Measurements from ENCODE around the gene PSTPIP1.

The PSTPIP1 gene

DNA sequence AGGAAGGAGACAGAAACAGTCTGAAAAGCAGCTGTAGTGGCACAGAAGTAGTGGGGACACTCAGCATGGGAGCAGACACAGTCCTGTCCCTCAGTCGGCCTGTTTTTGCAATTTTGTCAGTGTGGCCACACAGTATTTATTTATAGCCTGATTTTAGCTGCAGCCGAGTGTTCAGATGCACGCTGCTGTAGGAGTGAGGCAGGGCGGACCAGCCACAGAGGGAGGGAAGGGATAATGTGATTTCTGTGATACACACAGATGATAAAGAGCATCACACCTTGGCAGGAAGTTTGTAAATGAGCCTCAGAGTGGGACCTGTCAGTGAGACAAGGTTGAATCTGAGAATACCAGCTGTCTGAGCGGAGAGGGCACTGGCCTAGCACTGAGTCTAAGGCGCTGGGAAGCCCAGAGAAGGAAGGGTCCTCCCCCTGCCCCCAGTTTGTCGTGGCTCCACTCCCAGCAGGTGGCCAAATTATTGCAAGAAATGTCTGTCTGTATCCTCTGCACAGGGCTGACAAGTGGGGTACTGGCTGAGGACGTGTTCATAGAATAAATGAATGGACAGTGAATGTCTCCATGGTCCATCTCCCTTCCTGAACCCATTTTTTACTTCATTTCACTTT is 3.8 kb downstream of the PSTPIP1 start:
- DNase-seq (ENCODE audit: low read depth), result no peak

DNA sequence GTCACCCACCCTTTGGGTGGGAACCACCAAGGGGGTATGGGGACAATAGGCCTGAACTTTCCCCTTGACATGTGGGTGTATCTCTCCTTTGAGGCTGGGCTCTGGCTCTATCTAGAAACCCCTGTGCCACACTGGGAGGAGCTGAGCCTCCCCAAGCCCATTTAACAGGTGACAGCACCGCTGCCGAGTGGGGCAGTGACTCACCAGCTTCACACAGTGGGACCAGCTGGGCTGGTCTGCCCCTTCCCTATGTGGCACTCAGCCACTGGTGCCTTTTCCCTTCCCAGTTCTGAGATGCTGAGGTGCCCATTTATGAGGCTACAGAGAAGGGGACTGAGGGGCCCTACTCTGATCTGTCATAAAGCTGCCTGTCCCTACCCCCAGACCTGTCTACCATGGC is 5.1 kb downstream of the PSTPIP1 start:
- no peak for DNase-seq (ENCODE audit: low read depth)

- DNase-seq (ENCODE audit: low read depth), result no peak
These were observed 6.4 kb downstream of the PSTPIP1 start for GRCh38 chr15:77001351-77001750.

DNA sequence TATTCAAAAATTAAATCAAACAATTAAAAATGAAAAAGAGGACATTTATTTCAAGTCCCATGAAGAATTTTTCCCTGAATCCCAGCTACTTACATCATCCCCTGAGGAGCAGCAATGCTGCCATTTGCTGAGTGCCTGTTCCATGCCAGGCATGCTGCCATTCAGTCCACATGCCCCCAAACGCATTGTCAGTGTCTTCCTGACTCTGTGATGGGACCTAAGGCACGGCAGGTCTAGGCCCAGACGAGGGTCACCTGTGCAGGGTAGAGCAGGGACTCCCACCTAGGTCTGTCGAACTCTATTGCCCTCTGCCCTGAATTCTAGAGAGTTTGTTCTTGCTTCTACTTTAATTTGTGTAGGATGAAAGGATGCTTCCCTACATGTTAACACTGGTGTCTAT is 7.0 kb downstream of the PSTPIP1 start:
- no peak for DNase-seq (ENCODE audit: low read depth)

GRCh38 chr15:77002436-77002835 is 7.5 kb downstream of the PSTPIP1 start:
- no peak for DNase-seq (ENCODE audit: low read depth)

- peak; percentile 61 for DNase-seq (ENCODE audit: low read depth)
These were observed 8.3 kb downstream of the PSTPIP1 start for GRCh38 chr15:77002954-77003912.

DNA sequence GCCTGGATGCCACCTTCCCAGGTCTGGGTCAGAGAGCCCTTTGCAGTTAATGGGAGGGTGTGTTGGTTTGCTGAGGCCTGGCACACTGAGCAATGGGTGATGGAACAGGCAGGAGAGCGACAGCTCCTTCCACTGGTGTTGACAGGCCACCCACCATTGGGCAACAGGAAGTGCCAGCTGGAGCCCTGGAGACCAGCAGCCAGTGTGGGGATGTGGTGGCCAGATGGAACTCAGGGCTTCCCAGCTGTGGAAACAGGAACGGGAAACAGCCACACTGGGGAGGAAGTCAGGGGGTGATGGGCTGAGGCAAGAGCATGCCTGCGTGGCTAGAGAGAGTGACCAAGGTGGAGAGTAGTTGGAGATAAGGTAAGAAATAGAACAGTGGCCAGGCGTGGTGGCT is 9.3 kb downstream of the PSTPIP1 start:
- DNase-seq (ENCODE audit: low read depth), result no peak

- DNase-seq (ENCODE audit: low read depth), result no peak
These were observed 14.2 kb downstream of the PSTPIP1 start for GRCh38 chr15:77009176-77009575.

DNA sequence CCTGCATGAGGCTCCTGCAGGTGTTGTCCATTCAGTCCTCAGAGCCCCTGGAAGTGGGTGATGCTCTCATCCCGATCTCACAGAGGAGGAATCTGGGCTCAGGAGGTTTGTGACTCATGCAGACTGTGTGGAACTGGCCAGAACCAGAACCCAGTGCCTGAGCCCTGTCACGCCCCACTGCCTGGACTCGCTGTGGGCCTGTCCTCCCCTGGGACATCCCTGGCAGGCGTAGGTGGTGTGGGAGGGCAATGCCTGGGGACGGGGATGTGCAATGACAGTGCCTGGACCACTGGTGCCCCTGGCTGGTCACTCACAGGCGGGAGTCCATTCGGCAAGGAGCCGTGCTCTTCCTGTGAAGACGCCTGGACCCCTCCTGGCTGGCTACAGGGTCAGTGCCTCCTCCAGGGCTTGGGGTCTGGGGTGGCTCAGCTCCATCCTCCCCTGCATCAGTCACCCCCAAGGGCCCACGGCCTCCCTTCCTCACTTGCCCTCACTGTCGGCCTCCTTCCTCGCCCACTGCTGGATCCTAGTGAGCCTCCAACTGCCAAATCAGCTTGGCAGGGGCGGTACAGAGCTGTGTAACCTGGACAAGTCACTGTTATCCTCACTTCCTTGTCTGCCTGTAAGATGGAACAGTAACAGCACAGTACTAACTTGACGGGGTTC is 14.9 kb downstream of the PSTPIP1 start:
- no peak for DNase-seq (ENCODE audit: low read depth)

GRCh38 chr15:77010312-77010686 is 15.4 kb downstream of the PSTPIP1 start:
- DNase-seq (ENCODE audit: low read depth), result no peak

DNA sequence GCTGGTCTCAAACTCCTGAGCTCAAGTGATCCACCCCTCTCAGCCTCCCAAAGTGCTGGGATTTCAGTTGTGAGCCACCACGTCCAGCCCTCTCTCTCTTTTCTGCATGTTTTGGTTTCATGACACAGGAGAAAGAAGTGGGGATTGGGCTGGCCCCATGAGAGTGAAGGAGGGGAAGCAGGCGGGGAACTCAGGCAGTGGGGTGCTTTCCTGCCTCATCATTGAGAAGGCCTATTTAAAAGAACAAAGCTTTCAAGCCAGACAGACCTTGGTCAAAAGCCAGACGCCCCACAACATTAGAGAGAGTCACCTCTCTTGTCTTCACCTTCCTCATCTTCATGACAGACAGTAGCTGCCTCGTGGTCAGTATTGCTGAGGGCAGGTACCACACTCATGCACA is 15.9 kb downstream of the PSTPIP1 start:
- DNase-seq (ENCODE audit: low read depth), result no peak

GRCh38 chr15:77012117-77012712 is 17.3 kb downstream of the PSTPIP1 start:
- DNase-seq (ENCODE audit: low read depth), result no peak

GRCh38 chr15:77012868-77013267 is 17.9 kb downstream of the PSTPIP1 start:
- DNase-seq (ENCODE audit: low read depth), result no peak

DNA sequence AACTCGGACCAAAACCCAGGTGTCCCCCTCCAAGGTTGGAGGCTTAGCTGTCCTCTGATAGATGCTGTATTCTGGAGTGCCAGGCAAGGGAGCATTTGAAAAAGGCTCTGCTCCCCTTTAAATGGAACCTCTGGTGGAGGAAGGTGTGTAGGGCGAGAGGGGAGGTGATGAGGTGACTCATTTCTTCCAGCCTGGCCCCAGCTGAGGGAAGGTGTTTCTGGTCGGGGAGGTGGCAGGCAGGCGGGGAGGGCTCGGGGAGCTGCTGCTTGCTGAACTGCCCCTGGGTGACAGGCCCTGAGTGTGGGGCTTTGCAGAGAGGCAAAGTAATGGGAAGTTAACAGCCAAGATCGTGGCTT is 18.8 kb downstream of the PSTPIP1 start:
- DNase-seq (ENCODE audit: low read depth), result peak; percentile 83

DNA sequence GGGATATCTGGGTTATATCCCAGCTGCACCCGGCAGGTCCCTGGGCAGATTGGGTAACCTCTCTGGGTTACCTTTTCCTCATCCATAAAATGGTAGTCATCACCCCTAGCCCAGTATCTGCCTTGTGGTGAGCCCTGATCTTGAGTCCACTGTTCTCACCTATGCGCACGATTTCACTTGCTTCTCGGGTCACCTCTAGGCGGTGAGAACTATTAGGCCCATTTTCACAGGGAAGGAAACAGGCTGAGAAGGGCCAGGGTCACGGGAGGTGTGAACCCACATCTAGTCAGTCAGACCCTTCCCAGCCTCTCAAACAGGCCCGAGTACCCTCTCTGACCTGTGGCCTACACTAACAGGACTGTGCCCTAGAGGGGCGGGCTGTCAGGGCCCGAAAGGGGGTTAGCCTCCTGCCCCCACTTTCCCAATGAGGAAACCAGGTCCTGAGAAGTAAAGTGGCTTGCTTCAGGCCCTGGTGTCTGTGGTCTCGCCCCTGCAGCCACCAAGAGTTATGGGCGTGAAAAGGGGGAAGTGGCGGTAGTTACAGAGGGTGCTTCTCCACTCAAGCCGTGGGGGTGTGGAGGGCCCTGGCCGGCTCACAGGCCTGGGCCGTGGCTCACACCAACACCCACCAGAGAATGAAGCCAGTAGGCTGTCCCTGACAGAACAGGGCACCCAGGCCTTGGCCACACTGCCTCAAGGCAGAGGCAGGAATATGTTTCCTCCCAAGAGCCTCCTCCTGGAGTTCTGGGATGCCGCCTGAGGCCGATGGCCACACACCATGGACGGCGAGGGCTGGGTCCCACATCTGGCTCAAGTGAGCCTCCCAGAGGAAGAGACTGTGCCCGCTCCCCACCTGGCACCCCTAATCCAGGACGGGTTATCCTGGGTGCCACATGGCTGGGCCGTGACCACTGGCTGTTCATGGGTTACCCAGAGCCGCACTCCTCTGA is 19.5 kb downstream of the PSTPIP1 start:
- DNase-seq (ENCODE audit: low read depth), result no peak

DNA sequence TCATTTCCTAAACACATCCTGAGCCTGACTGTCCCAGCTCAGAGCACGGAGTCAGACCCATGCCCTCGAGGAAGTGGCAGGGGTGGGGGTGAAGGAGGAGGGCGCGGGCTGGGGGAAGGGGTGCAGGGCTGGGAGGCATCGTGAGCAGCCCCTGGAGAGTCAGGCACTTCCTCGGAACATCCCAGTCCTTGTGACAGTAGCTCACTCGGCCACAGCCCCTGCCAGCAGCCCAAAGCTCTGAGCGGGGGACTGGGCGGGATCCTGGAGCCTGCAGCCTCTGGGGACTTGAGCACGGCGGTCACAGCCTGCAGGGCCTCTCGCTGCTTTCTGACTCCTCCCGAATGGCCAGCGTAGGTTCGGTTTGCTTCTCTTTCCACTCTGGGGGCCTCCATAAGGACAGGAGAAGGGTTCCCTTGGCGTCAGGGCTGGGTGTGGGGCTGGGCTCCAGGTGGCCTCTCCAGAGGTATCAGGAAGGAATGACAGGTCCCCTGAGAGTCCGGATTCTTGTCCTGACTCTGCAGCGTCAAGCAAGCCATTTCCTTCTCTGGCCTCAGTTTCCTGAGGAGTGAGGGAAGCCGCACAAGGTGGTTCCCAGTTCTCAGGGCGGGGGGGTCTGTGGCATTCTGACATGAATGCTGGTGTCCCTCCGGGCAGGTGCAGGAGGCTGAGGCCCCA is 20.9 kb downstream of the PSTPIP1 start:
- no peak for DNase-seq (ENCODE audit: low read depth)

DNA sequence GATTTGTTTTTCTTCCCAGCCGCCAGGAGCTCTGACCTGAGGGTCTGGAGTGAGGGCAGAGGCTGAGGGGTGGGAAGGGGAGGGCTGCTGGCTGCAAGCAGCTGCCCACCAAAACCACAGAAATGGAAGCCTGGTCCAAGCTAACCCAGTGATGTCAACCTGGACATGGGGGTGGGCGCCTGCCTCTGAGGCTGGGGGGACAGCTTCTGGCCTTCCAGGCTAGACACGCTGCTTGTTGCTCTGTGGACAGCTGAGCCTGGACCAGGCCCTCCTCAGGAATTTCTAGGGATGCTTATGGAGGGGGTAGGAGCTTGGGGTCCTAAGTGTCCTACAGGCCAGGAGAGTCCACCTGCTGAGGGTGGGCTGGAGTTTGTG is 21.4 kb downstream of the PSTPIP1 start:
- DNase-seq (ENCODE audit: low read depth), result no peak

DNA sequence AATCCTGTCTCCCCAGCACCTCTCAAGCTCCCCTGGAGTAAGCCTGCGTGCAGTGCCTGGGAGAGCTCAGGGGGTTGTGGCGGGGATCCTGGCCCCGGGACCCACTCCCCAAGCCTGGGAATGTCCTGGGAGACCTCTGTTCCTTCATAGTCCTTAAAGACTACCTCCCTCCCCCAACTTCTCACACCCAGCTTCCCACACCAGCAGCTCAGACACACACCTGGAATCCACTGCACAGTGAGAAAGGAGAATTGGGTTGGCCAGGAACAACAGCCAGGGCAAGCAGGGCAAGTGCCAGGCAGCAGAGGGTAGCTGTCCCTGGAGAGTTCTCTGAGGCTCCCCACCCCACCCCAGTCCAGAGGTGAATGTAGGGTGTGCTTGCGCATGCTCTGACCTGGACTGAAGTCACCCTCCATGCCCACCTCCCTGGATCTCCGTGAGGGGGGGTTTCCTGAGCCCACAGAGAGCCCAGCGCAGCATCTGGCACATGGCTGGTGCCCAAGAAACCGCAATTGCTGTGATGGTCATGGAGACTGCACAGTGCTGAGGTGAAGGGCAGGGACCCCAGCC is 22.2 kb downstream of the PSTPIP1 start:
- DNase-seq (ENCODE audit: low read depth), result no peak

DNA sequence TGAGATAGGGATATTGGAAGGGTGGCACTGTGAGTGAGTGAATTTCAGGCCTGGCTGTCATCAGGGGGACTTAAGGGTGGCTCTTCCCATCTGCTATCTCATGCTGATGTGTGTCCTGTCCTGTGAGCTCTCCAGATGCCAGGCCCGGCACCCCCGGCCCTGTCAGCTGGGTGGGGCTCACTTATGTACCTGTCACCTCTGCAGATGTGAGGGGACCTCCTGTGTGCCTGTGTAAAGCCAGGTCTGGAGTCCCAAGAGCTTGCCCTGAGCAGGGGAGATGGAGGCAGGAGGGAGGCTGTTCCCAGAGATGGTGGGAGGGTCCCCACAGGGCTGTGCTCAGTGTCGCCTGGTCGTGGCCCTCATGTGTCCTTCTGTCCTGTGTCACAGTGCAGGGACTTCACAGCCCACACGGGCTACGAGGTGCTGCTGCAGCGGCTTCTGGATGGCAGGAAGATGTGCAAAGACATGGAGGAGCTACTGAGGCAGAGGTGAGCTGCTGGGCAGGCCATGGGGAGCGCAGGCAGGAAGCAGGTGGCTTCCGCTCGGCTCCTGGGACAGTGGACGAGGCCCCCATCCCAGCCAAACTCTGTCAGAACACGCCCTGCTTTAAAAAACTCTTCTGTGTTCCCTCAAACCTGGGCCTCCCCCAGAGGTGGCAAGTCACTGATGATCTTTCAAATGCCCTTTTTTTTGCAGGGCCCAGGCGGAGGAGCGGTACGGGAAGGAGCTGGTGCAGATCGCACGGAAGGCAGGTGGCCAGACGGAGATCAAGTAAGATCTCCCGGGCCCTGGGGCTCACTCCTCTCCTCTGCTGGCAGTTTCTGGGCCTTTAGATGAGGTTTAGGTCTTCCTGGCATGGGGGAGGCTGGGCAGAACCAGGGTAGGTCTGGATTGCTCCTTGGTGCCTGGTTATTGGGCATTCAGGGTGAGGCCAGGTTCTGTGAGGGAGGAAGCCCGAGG is 23.1 kb downstream of the PSTPIP1 start:
- DNase-seq (ENCODE audit: low read depth), result no peak

Measured in stimulated activated CD8-positive, alpha-beta memory T cell treated with anti-CD3 and anti-CD28 coated beads, Interleukin-12 subunit alpha, Interleukin-12 subunit beta, amount 100 ng/mL, for 4 hours (primary cell).